ENCODE measurements around the gene FBXL7.

DNA sequence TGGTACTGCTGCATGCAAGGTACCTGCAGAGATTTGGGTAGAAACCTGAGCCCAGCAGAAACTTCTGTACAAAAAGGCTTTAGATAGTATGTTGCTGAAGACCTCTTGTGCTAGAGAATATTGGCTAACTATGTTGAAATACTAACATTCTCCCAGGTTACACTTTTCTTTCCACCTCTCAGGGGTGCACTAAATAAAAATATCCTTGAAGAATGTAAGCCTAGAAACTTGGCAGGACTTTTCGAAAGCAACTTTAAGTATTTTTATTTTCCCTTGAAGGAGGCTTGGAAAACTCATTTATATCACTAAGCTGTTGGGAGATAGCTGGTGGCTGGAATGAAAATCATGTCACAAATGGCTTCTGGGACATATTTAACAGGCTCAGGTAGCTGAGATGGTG lies 50.0 kb downstream of the FBXL7 start:
- TF ChIP-seq, protein P1, sequence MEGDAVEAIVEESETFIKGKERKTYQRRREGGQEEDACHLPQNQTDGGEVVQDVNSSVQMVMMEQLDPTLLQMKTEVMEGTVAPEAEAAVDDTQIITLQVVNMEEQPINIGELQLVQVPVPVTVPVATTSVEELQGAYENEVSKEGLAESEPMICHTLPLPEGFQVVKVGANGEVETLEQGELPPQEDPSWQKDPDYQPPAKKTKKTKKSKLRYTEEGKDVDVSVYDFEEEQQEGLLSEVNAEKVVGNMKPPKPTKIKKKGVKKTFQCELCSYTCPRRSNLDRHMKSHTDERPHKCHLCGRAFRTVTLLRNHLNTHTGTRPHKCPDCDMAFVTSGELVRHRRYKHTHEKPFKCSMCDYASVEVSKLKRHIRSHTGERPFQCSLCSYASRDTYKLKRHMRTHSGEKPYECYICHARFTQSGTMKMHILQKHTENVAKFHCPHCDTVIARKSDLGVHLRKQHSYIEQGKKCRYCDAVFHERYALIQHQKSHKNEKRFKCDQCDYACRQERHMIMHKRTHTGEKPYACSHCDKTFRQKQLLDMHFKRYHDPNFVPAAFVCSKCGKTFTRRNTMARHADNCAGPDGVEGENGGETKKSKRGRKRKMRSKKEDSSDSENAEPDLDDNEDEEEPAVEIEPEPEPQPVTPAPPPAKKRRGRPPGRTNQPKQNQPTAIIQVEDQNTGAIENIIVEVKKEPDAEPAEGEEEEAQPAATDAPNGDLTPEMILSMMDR (IDR thresholded peaks at IDR 0.05; ENCODE audit: low read depth, low read length), result no peak
- no peak for TF ChIP-seq EZH2phosphoT487 (IDR thresholded peaks at IDR 0.05; ENCODE audit: low read depth)

Data from OCI-LY3 (cell line).